Fibroblast of mammary gland (primary cell): ENCODE data around the gene EXD3.

ENCODE experiments used
- DNase-seq: peaks from one replicate; pipeline ENCODE4 v3.0.0-alpha.2; 2010; ENCODE audit warnings: low read depth
- H3K4me3 ChIP-seq: 2 replicates; pipeline ENCODE4 v1.5.1; 2011; ENCODE audit warnings: low read depth, mild to moderate bottlenecking, low read length, moderate library complexity; ENCODE audit not compliant: control insufficient read depth
- CTCF ChIP-seq: conservative IDR thresholded peaks from 2 replicates; pipeline ENCODE4 v1.5.1; 2011; ENCODE audit warnings: low read depth, low read length, inconsistent platforms; ENCODE audit not compliant: control insufficient read depth, insufficient read depth

The EXD3 gene

GRCh38 chr9:137417161-137418021 lies 5.6 kb downstream of the EXD3 start:
- H3K4me3 ChIP-seq: no peak overlapping the region
- no peak for DNase-seq
- TF ChIP-seq CTCF: no peak

GRCh38 chr9:137416563-137417151 lies 6.3 kb downstream of the EXD3 start:
- no peak overlapping the region for H3K4me3 ChIP-seq
- no peak for DNase-seq
- TF ChIP-seq CTCF: no peak

DNA sequence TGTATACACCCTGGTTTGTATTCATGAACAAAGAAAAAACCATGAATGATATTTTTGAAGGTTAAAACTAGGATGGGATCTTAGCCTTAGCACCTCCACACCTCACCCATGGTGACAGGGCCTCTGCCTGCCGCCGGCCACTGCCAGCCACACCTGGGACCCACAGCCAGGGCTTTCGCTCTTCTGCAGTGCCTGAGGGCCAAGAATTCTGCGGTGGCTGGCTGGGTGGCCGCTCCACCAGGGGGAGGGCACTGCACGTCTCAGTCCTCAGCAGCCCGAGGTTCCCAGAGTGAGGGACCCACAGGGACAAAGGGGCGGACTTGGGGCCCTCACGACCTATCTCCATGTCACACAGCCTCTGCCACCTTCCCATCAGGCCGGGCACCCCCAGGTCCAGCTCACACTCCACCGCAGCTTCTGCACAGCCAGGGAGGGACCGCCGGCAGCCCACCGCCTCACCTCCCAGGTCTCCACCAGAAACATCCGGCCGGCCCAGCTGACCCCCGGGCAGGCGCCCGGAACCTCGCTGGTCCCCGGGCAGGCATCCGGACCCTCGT lies 6.9 kb downstream of the EXD3 start:
- no peak for TF ChIP-seq CTCF
- no peak overlapping the region for H3K4me3 ChIP-seq
- DNase-seq: no peak

GRCh38 chr9:137415451-137415850 lies 7.5 kb downstream of the EXD3 start:
- no peak for TF ChIP-seq CTCF
- DNase-seq: no peak
- H3K4me3 ChIP-seq: no peak overlapping the region

DNA sequence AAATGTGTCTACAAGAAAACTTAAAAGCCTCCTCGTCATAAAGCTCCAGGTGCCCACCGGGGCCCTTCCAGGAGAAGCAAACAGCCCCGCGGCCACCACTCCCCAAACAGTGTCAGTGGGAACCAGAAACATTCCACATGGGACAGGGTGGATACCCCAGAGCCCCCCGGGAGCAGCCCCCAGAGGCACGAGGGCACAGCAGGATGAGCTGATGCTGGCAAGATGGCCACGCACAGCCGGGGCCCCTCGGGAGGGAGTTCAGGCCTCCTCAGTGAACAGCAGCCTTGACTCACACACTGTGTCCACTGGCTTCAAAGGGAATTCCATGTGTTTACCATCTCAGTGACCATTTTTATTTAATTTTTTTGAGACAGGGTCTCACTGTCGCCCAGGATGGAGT lies 10.5 kb downstream of the EXD3 start:
- no peak overlapping the region for H3K4me3 ChIP-seq
- peak; percentile 49 for DNase-seq
- no peak for TF ChIP-seq CTCF

- no peak for TF ChIP-seq CTCF
- DNase-seq: peak; percentile 86
- H3K4me3 ChIP-seq: no peak overlapping the region
These were observed 11.1 kb downstream of the EXD3 start for GRCh38 chr9:137411645-137412380.
